ENCODE data around the gene ZNF862.

DNA sequence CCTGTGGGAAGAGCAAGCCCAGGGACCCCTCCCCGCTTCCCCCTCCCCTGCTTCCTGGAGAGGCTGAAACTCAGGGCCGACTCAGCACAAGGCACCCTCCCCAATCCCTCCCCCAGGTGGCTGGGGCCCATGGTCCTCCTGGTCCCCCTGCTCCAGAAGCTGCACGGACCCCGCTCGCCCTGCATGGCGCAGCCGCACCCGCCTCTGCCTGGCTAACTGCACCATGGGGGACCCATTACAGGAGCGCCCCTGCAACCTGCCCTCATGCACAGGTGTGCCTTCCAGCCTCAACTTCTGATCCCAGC lies 19.7 kb upstream of the ZNF862 start:
- TF ChIP-seq, protein P1, sequence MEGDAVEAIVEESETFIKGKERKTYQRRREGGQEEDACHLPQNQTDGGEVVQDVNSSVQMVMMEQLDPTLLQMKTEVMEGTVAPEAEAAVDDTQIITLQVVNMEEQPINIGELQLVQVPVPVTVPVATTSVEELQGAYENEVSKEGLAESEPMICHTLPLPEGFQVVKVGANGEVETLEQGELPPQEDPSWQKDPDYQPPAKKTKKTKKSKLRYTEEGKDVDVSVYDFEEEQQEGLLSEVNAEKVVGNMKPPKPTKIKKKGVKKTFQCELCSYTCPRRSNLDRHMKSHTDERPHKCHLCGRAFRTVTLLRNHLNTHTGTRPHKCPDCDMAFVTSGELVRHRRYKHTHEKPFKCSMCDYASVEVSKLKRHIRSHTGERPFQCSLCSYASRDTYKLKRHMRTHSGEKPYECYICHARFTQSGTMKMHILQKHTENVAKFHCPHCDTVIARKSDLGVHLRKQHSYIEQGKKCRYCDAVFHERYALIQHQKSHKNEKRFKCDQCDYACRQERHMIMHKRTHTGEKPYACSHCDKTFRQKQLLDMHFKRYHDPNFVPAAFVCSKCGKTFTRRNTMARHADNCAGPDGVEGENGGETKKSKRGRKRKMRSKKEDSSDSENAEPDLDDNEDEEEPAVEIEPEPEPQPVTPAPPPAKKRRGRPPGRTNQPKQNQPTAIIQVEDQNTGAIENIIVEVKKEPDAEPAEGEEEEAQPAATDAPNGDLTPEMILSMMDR (IDR thresholded peaks at IDR 0.05), result no peak
- TF ChIP-seq POLR2AphosphoS5 (IDR thresholded peaks at IDR 0.05) (no peak), EP300 (IDR thresholded peaks at IDR 0.05) (no peak)
